ENCODE results near the gene BSN.

- TF ChIP-seq POLR2A (IDR thresholded peaks at IDR 0.05) (no peak), CTCF (IDR thresholded peaks at IDR 0.05) (no peak), EP300 (IDR thresholded peaks at IDR 0.05) (no peak)
These were observed 146.3 kb downstream of the BSN start for GRCh38 chr3:49700453-49701128.
